ENCODE measurements around the gene ITFG2. TPM values are rescaled to one million over a fixed set of nuclear protein-coding genes. Genes with fewer than 3 reads are reported as not detected.

Gene ITFG2
- total and polyA plus RNA-seq, 3 experiments from 2014 or later: 36.9 to 53.3 (median 39.3) TPM

DNA sequence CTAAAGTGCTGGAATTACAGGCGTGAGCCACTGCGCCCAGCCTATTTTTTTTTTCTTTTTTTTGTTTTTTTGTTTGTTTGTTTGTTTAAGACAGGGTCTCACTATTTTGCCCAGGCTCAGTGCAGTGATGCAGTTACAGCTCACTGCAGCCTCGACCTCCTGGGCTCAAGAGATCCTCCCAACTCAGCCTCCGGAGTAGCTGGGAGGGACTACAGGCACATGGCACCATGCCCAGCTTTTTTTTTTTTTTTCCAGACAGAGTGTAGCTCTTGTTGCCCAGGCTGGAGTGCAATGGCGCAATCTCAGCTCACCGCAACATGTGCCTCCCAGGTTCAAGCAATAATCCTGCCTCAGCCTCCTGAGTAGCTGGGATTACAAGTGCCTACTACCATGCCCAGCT, 5.8 kb upstream of the ITFG2 start:
- H3K27ac ChIP-seq (ENCODE audit: low read depth, low read length): no peak overlapping the region
- no peak for DNase-seq
- H3K36me3 ChIP-seq (ENCODE audit: insufficient read depth, low read length): peaks cover 8% of the 10 kb centered on the region
- H3K4me1 Mint-ChIP-seq: peaks cover 2 to 6% (median 3%) of the 10 kb centered on the region in 3 donors
- no peaks in the 10 kb centered on the region for H3K27me3 Mint-ChIP-seq
- no peaks in the 10 kb centered on the region for H3K27me3 ChIP-seq (ENCODE audit: insufficient read depth, low read length, poor library complexity, severe bottlenecking)
- no peaks in the 10 kb centered on the region for H3K9me3 Mint-ChIP-seq
- peaks cover 2% of the 10 kb centered on the region for H3K4me1 ChIP-seq (ENCODE audit: insufficient read depth, low read length)
- H3K4me3 Mint-ChIP-seq: no peak overlapping the region
- H3K4me3 ChIP-seq (ENCODE audit: low read length): no peak overlapping the region
- H3K36me3 Mint-ChIP-seq: peaks cover 0 to 47% (median 11%) of the 10 kb centered on the region in 3 donors
- H3K27ac Mint-ChIP-seq: no peak overlapping the region
- no peaks in the 10 kb centered on the region for H3K9me3 ChIP-seq (ENCODE audit: low read length)
- CTCF ChIA-PET: no interaction called here
- POLR2A ChIA-PET: no interaction called here

DNA sequence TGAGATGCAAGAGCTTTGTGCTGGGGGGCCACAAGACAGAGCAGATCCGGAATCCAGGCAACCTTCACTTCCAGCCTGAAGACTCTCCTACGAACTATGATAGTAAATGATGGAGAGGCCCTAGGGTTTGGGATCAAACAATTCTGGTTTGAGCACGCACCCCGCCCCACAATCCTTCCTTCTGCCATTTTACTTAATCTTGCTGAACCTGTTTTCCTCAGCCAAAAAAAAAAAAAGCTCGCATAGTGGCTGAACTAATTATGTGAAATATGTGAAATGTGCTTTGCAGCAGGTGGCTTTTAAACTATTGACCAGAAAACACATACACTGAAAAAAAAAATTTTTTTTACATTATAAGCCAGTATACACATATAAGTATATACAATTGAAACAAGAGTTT, 667 bp upstream of the ITFG2 start:
- H3K27me3 ChIP-seq (ENCODE audit: insufficient read depth, low read length, poor library complexity, severe bottlenecking): no peaks in the 10 kb centered on the region
- ChIA-PET POLR2A (interaction anchor here (1.7 kb wide), 1 partner anchor 16 kb away, joined by 22 read pairs; the partner anchor contains the start of gene FKBP4), CTCF (interaction anchor here (3.5 kb wide), 1 partner anchor 17 kb away, joined by 15 read pairs; the partner anchor contains the start of gene FKBP4)
- peaks cover 0 to 2% of the 10 kb centered on the region in 2 donors for H3K27me3 Mint-ChIP-seq
- H3K27ac ChIP-seq (ENCODE audit: low read depth, low read length): peak overlapping the region; percentile 91
- H3K4me1 ChIP-seq (ENCODE audit: insufficient read depth, low read length): peaks cover 28% of the 10 kb centered on the region
- peaks cover 0 to 25% (median 4%) of the 10 kb centered on the region in 3 donors for H3K36me3 Mint-ChIP-seq
- H3K4me3 Mint-ChIP-seq: peak overlapping the region; percentile 59 to 100 (median 99)
- H3K9me3 ChIP-seq (ENCODE audit: low read length): no peaks in the 10 kb centered on the region
- H3K27ac Mint-ChIP-seq: peak overlapping the region in 6 of 8 donors; percentile 59 to 100 (median 100)
- H3K4me3 ChIP-seq (ENCODE audit: low read length): peak overlapping the region; percentile 87
- DNase-seq: no peak
- no peaks in the 10 kb centered on the region for H3K9me3 Mint-ChIP-seq
- H3K36me3 ChIP-seq (ENCODE audit: insufficient read depth, low read length): no peaks in the 10 kb centered on the region
- H3K4me1 Mint-ChIP-seq: peaks cover 34 to 44% (median 40%) of the 10 kb centered on the region in 3 donors

DNA sequence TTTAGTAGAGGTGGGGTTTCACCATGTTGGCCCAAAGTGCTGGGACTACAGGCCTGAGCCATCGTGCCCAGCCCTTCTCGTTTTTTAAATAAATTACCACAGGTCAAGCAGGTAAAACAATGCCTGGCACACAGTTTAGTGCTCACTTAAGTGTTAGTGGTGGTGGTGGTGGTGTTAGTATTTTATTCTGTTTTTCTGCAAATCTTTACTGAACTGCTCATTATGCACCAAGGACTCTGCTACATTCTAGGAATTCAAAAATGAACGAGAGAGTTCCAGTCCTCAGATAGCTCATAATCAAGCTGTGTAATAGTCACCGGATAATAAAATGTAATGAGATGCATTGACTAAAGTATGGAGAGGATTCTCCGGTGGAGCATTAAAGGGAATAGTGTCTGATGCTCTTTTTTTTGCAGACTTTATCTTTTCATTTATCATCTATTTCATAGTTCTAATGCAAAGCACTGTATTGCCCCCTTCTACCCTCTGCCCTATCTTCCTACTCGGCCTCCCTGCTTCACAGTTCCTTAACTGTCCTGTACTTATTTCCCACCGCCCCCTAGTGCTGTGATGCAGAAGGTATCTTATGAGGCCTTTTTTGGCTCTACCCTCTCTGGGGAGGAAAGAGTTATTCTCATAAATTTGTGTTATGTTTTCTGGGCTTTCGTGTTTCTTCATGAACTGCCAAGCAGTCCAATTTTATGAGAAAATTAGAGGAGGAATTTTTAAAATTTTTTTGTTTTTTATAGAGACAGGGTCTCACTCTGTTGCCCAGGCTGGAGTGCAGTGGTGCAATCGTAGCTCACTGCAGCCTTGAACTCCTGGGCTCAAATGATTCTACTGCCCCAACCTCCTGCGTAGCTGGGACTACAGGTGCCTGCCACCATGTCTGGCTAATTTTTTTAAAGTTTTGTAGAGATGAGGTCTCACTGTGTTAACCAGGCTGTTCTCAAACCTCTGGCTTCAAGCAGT, 1.0 kb downstream of the ITFG2 start:
- H3K36me3 Mint-ChIP-seq: peaks cover 0 to 38% (median 3%) of the 10 kb centered on the region in 3 donors

GRCh38 chr12:2819810-2820209, 7.3 kb downstream of the ITFG2 start:
- Histone ChIP-seq H3K4me1 (ENCODE audit: insufficient read depth, low read length) (peaks cover 5% of the 10 kb centered on the region), H3K9me3 (ENCODE audit: low read length) (no peaks in the 10 kb centered on the region), H3K36me3 (ENCODE audit: insufficient read depth, low read length) (peaks cover 65% of the 10 kb centered on the region), H3K27me3 (ENCODE audit: insufficient read depth, low read length, poor library complexity, severe bottlenecking) (no peaks in the 10 kb centered on the region), H3K27ac (ENCODE audit: low read depth, low read length) (no peak overlapping the region), H3K4me3 (ENCODE audit: low read length) (no peak overlapping the region)
- peak overlapping the region in 4 of 8 donors; percentile 52 to 91 (median 62) for H3K27ac Mint-ChIP-seq
- H3K4me3 Mint-ChIP-seq: no peak overlapping the region
- no peaks in the 10 kb centered on the region for H3K27me3 Mint-ChIP-seq
- peaks cover 14 to 20% (median 20%) of the 10 kb centered on the region in 3 donors for H3K4me1 Mint-ChIP-seq
- peaks cover 8 to 84% (median 30%) of the 10 kb centered on the region in 3 donors for H3K36me3 Mint-ChIP-seq
- no peaks in the 10 kb centered on the region for H3K9me3 Mint-ChIP-seq
- ChIA-PET POLR2A (interaction anchor here (0.6 kb wide), 1 partner anchor 137 kb away, joined by 3 read pairs; no protein-coding TSS in a partner anchor), CTCF (no interaction called here)
- no peak for DNase-seq

More for the DNA sequence above, 1.0 kb downstream of the ITFG2 start:
- Mint-ChIP-seq H3K9me3 (no peaks in the 10 kb centered on the region), H3K4me1 (peaks cover 40 to 50% (median 49%) of the 10 kb centered on the region in 3 donors), H3K27ac (peak overlapping the region; percentile 97 to 100 (median 100)), H3K4me3 (peak overlapping the region; percentile 98 to 100 (median 100)), H3K27me3 (peaks cover 0 to 2% of the 10 kb centered on the region in 2 donors)
- H3K27me3 ChIP-seq (ENCODE audit: insufficient read depth, low read length, poor library complexity, severe bottlenecking): no peaks in the 10 kb centered on the region
- ChIA-PET POLR2A (interaction anchor here (0.6 to 1.7 kb wide), 4 partner anchors 18 to 123 kb away, joined by 3 to 22 read pairs (median 3); partner anchors contain the start of genes FKBP4, FOXM1 and RHNO1), CTCF (interaction anchor here (0.8 to 3.5 kb wide), 8 partner anchors 8 to 132 kb away, joined by 3 to 15 read pairs (median 4); partner anchors contain the start of gene FKBP4)
- peak; percentile 7 to 59 (median 25) for DNase-seq
- peak overlapping the region; percentile 91 for H3K27ac ChIP-seq (ENCODE audit: low read depth, low read length)
- H3K36me3 ChIP-seq (ENCODE audit: insufficient read depth, low read length): peaks cover 14% of the 10 kb centered on the region
- H3K9me3 ChIP-seq (ENCODE audit: low read length): no peaks in the 10 kb centered on the region
- peak overlapping the region; percentile 87 for H3K4me3 ChIP-seq (ENCODE audit: low read length)
- H3K4me1 ChIP-seq (ENCODE audit: insufficient read depth, low read length): peaks cover 28% of the 10 kb centered on the region

DNA sequence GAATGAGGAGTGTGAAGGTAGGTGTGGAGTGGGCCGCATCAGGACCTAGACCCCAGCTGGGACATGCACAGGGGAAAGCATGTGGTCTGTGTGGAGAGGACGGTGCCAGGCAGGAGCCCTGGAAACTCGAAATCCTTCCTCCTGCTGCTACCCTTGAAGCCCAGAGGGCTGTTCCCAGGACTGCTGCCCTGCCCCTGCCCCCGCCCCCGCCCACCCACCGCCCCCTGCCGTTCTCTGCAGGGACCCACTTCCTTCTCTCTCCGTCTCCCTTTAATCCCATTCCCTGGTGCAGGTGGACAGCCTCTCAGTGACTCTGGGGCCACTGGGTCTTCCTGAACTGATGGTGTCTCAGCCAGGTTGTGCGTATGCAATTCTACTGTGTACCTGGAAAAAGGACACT, 8.0 kb downstream of the ITFG2 start:
- Histone ChIP-seq H3K4me3 (ENCODE audit: low read length) (no peak overlapping the region), H3K9me3 (ENCODE audit: low read length) (no peaks in the 10 kb centered on the region), H3K36me3 (ENCODE audit: insufficient read depth, low read length) (peaks cover 71% of the 10 kb centered on the region), H3K27me3 (ENCODE audit: insufficient read depth, low read length, poor library complexity, severe bottlenecking) (no peaks in the 10 kb centered on the region), H3K27ac (ENCODE audit: low read depth, low read length) (no peak overlapping the region), H3K4me1 (ENCODE audit: insufficient read depth, low read length) (peaks cover 1% of the 10 kb centered on the region)
- CTCF ChIA-PET: interaction anchor here (1.9 kb wide), 1 partner anchor 24 kb away, joined by 4 read pairs; no protein-coding TSS in a partner anchor
- Mint-ChIP-seq H3K9me3 (no peaks in the 10 kb centered on the region), H3K36me3 (peaks cover 8 to 86% (median 31%) of the 10 kb centered on the region in 3 donors), H3K27me3 (no peaks in the 10 kb centered on the region), H3K27ac (peak overlapping the region in 2 of 8 donors; percentile 35 to 38), H3K4me3 (no peak overlapping the region), H3K4me1 (peaks cover 11 to 14% (median 14%) of the 10 kb centered on the region in 3 donors)
- POLR2A ChIA-PET: no interaction called here
- no peak for DNase-seq

GRCh38 chr12:2823483-2823882, 11.0 kb downstream of the ITFG2 start:
- ChIA-PET CTCF (no interaction called here), POLR2A (no interaction called here)
- peaks cover 0 to 5% (median 2%) of the 10 kb centered on the region in 3 donors for H3K4me1 Mint-ChIP-seq
- H3K4me1 ChIP-seq (ENCODE audit: insufficient read depth, low read length): no peaks in the 10 kb centered on the region
- H3K4me3 ChIP-seq (ENCODE audit: low read length): no peak overlapping the region
- peaks cover 85% of the 10 kb centered on the region for H3K36me3 ChIP-seq (ENCODE audit: insufficient read depth, low read length)
- H3K4me3 Mint-ChIP-seq: no peak overlapping the region
- H3K27me3 ChIP-seq (ENCODE audit: insufficient read depth, low read length, poor library complexity, severe bottlenecking): no peaks in the 10 kb centered on the region
- no peaks in the 10 kb centered on the region for H3K9me3 ChIP-seq (ENCODE audit: low read length)
- peaks cover 8 to 93% (median 40%) of the 10 kb centered on the region in 3 donors for H3K36me3 Mint-ChIP-seq
- H3K27me3 Mint-ChIP-seq: no peaks in the 10 kb centered on the region
- H3K27ac ChIP-seq (ENCODE audit: low read depth, low read length): no peak overlapping the region
- no peak for DNase-seq
- H3K27ac Mint-ChIP-seq: peak overlapping the region in 1 of 8 donors; percentile 21
- H3K9me3 Mint-ChIP-seq: no peaks in the 10 kb centered on the region

GRCh38 chr12:2824541-2824940, 12.1 kb downstream of the ITFG2 start:
- Histone ChIP-seq H3K4me1 (ENCODE audit: insufficient read depth, low read length) (no peaks in the 10 kb centered on the region), H3K9me3 (ENCODE audit: low read length) (no peaks in the 10 kb centered on the region), H3K27me3 (ENCODE audit: insufficient read depth, low read length, poor library complexity, severe bottlenecking) (no peaks in the 10 kb centered on the region), H3K4me3 (ENCODE audit: low read length) (no peak overlapping the region), H3K36me3 (ENCODE audit: insufficient read depth, low read length) (peaks cover 83% of the 10 kb centered on the region), H3K27ac (ENCODE audit: low read depth, low read length) (no peak overlapping the region)
- no peaks in the 10 kb centered on the region for H3K9me3 Mint-ChIP-seq
- no peak overlapping the region for H3K4me3 Mint-ChIP-seq
- no peak overlapping the region for H3K27ac Mint-ChIP-seq
- ChIA-PET POLR2A (no interaction called here), CTCF (interaction anchor here (1.0 kb wide), 1 partner anchor 14 kb away, joined by 3 read pairs; no protein-coding TSS in a partner anchor)
- H3K4me1 Mint-ChIP-seq: peaks cover 0 to 4% (median 2%) of the 10 kb centered on the region in 3 donors
- H3K36me3 Mint-ChIP-seq: peaks cover 7 to 96% (median 38%) of the 10 kb centered on the region in 3 donors
- no peak for DNase-seq
- no peaks in the 10 kb centered on the region for H3K27me3 Mint-ChIP-seq

Data from CD8-positive, alpha-beta memory T cell (primary cell).